AG09309 (cell line): Measurements from ENCODE around the gene SIL1.
"Not testable (repeated sequence)": the region's sequence is repeated elsewhere in the genome, so short reads cannot be mapped to it uniquely, and the experiment has no call there.

ENCODE experiments used
- DNase-seq: peaks from one replicate; pipeline ENCODE4 v3.0.0-alpha.2; 2010; ENCODE audit warnings: low read depth
- H3K4me3 ChIP-seq: 2 replicates; pipeline ENCODE4 v1.5.1; 2011; ENCODE audit warnings: mild to moderate bottlenecking, low read depth, low read length, moderate library complexity; ENCODE audit not compliant: control insufficient read depth
- CTCF ChIP-seq: IDR thresholded peaks from 2 replicates; pipeline ENCODE4 v1.5.1; 2011; ENCODE audit warnings: mild to moderate bottlenecking, low read depth, low read length, inconsistent platforms; ENCODE audit not compliant: insufficient read depth, control insufficient read depth; ENCODE audit errors: missing control alignments

SIL1 gene

GRCh38 chr5:139038613-139039305 lies 159.4 kb downstream of the SIL1 start:
- H3K4me3 ChIP-seq = no peak overlapping the region
- DNase-seq = no peak
- no peak for TF ChIP-seq CTCF

DNA sequence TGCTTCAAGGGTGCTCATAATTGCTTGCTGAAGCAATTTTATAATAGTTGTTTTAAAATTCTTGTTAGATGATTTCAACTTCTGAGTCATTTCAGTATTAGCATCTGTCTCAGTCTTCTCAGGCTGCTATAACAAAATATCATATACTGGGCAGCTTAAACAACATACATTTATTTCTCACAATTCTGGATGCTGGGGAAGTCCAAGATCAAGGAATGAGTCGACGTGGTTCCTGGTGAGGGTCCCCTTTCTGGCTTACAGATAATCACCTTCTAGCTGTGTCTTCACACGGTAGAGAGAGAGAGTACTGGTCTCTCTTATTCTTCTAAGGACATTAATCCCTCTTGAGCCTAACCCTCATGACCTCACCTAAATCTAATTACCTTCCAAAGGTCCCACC lies 160.4 kb downstream of the SIL1 start:
- H3K4me3 ChIP-seq = no peak overlapping the region
- TF ChIP-seq CTCF = no peak
- no peak for DNase-seq

DNA sequence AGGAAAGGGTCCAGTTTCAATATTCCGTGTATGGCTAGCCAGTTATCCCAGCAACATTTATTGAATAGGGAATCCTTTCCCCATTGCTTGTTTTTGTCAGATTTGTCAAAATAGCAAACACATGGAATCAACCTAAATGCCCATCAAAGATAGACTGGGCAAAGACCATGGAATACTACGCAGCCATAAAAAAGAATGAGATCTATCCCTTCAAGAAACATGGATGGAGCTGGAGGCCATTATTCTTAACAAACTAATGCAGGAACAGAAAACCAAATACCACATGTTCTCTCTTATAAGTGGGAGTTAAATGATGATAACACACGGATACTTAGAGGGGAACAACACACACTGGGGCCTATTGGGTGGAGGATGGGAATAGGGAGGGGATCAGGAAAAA lies 161.8 kb downstream of the SIL1 start:
- not testable (repeated sequence) for DNase-seq, H3K4me3 ChIP-seq

DNA sequence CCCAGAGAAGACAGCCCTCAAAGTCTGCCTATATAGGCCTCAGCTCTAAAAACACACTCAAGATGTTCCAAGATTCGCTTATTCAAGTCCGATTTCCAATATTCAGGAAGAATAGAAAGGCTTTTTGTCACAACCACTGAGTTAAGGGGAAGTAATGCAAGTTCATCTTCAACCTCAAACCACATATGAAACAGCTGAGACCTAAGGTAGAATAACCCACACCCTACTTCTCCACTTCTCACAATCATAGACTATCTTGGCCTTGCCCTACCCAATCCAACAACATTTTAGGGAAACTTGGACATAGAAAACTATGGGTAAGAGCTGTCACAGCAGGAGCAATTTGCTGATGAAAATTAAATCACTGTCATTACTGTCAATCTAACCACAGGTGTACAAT lies 171.0 kb downstream of the SIL1 start:
- no peak for DNase-seq
- TF ChIP-seq CTCF = no peak
- H3K4me3 ChIP-seq = no peak overlapping the region

DNA sequence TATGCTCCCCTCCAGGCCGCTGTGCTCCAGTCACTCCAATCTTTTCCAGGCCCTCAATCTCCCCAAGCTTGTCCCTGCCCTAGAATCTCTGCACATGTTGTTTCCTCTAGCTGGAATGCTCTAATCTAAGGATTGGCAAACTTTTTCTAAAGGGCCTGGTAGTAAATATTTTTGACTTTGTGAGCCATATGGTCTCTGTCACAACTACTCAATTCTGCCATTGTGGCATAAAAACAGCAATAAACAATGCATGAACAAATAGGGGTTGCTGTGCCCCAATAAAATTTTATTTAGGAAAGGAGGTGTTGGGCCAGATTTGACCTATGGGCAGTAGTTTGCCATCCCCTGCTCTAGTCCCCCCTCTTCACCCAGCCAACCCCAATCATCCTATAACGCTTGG lies 172.5 kb downstream of the SIL1 start:
- no peak for DNase-seq
- no peak for TF ChIP-seq CTCF

GRCh38 chr5:139023286-139023685 lies 174.9 kb downstream of the SIL1 start:
- DNase-seq = no peak
- H3K4me3 ChIP-seq = no peak overlapping the region
- TF ChIP-seq CTCF = no peak

More for the DNA sequence above, 172.5 kb downstream of the SIL1 start:
- H3K4me3 ChIP-seq = no peak overlapping the region

DNA sequence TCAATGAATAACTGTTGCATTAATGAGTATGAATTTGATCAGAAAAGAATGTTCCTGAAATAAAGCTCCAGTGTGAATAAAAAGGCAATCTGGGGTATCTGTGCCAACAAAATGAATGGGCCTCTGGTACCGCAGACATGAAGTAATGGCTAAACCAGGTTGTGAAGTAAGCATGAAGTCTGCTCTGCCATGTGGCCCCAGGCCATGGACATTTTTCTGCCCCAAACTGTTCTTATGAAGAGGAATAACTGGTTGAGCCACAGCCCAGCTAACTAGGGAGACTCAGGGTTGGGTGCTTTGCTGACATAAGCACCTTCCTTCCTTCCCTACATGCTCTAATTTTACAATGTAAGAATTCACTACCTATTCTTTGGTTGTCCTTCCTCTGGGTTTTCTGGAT lies 175.6 kb downstream of the SIL1 start:
- DNase-seq = no peak
- H3K4me3 ChIP-seq = no peak overlapping the region
- TF ChIP-seq CTCF = no peak
